ENCODE measurements around the gene ICA1L. TPM values are rescaled to one million over a fixed set of nuclear protein-coding genes. Genes with fewer than 3 reads are reported as not detected.

Gene ICA1L
- total RNA-seq, 1 donor from 2014 or later, result 3.6 TPM

- intact Hi-C loops (cut with micrococcal nuclease), result no loop called here
These were observed 84.7 kb downstream of the ICA1L start for GRCh38 chr2:202786842-202787241.

GRCh38 chr2:202782940-202783558, 88.5 kb downstream of the ICA1L start:
- intact Hi-C loops (cut with micrococcal nuclease), result no loop called here

GRCh38 chr2:202780514-202781021, 91.0 kb downstream of the ICA1L start:
- intact Hi-C loops (cut with micrococcal nuclease), result no loop called here

- intact Hi-C loops (cut with micrococcal nuclease), result no loop called here
These were observed 93.3 kb downstream of the ICA1L start for GRCh38 chr2:202778217-202778616.

GRCh38 chr2:202774104-202774503, 97.5 kb downstream of the ICA1L start:
- intact Hi-C loops (cut with micrococcal nuclease), result no loop called here

GRCh38 chr2:202773301-202773973, 98.1 kb downstream of the ICA1L start:
- intact Hi-C loops (cut with micrococcal nuclease), result no loop called here

GRCh38 chr2:202771741-202772460, 99.7 kb downstream of the ICA1L start:
- intact Hi-C loops (cut with micrococcal nuclease), result no loop called here

- intact Hi-C loops (cut with micrococcal nuclease), result no loop called here
These were observed 100.2 kb downstream of the ICA1L start for GRCh38 chr2:202771336-202771735.

GRCh38 chr2:202769201-202769600, 102.4 kb downstream of the ICA1L start:
- intact Hi-C loops (cut with micrococcal nuclease), result loop anchor here (10.0 kb wide), 1 partner anchor 184 kb away; no protein-coding TSS in a partner anchor

- intact Hi-C loops (cut with micrococcal nuclease), result loop anchor here (10.0 kb wide), 1 partner anchor 183 kb away; no protein-coding TSS in a partner anchor
These were observed 103.3 kb downstream of the ICA1L start for GRCh38 chr2:202768273-202768672.

- intact Hi-C loops (cut with micrococcal nuclease), result loop anchor here (10.0 kb wide), 1 partner anchor 181 kb away; no protein-coding TSS in a partner anchor
These were observed 106.1 kb downstream of the ICA1L start for GRCh38 chr2:202765436-202765835.

GRCh38 chr2:202764991-202765390, 106.6 kb downstream of the ICA1L start:
- intact Hi-C loops (cut with micrococcal nuclease), result loop anchor here (5.0 to 10.0 kb wide), 2 partner anchors 128 to 180 kb away; no protein-coding TSS in a partner anchor

- intact Hi-C loops (cut with micrococcal nuclease), result loop anchor here (5.0 to 10.0 kb wide), 2 partner anchors 127 to 179 kb away; no protein-coding TSS in a partner anchor
These were observed 107.7 kb downstream of the ICA1L start for GRCh38 chr2:202763916-202764315.

- intact Hi-C loops (cut with micrococcal nuclease), result loop anchor here (5.0 to 10.0 kb wide), 2 partner anchors 125 to 178 kb away; no protein-coding TSS in a partner anchor
These were observed 109.0 kb downstream of the ICA1L start for GRCh38 chr2:202762556-202762955.

GRCh38 chr2:202760848-202761247, 110.7 kb downstream of the ICA1L start:
- intact Hi-C loops (cut with micrococcal nuclease), result loop anchor here (5.0 to 10.0 kb wide), 2 partner anchors 124 to 176 kb away; no protein-coding TSS in a partner anchor

GRCh38 chr2:202758604-202759003, 113.0 kb downstream of the ICA1L start:
- intact Hi-C loops (cut with micrococcal nuclease), result no loop called here

- intact Hi-C loops (cut with micrococcal nuclease), result no loop called here
These were observed 113.4 kb downstream of the ICA1L start for GRCh38 chr2:202758128-202758527.

- intact Hi-C loops (cut with micrococcal nuclease), result no loop called here
These were observed 114.2 kb downstream of the ICA1L start for GRCh38 chr2:202757339-202757738.

- intact Hi-C loops (cut with micrococcal nuclease), result no loop called here
These were observed 115.0 kb downstream of the ICA1L start for GRCh38 chr2:202756598-202756997.

GRCh38 chr2:202754936-202755335, 116.6 kb downstream of the ICA1L start:
- intact Hi-C loops (cut with micrococcal nuclease), result no loop called here

GRCh38 chr2:202752071-202752470, 119.5 kb downstream of the ICA1L start:
- intact Hi-C loops (cut with micrococcal nuclease), result no loop called here
